HEK293 (cell line): ENCODE data around the gene ADIRF.
"Not testable (repeated sequence)": the region's sequence is repeated elsewhere in the genome, so short reads cannot be mapped to it uniquely, and the experiment has no call there.

ENCODE experiments used
- CTCF ChIA-PET: fragments of 350-600 bp; formaldehyde crosslinking; extraction: SDS; loops from one replicate; lab custom pipeline; 2021; ENCODE audit warnings: antibody characterized with exemption; lab: Yijun Ruan, JAX
- POLR2A ChIA-PET: fragments of 300-600 bp; formaldehyde crosslinking; extraction: SDS; loops from one replicate; lab custom pipeline; 2020; ENCODE audit warnings: antibody characterized with exemption, inconsistent platforms; lab: Yijun Ruan, JAX
- H3K27ac ChIP-seq: fragments of 200-500 bp; sonication (Bioruptor generic); 2 replicates; pipeline ENCODE4 v1.5.1; 2014; ENCODE audit warnings: low read depth, low read length, control low read depth, inconsistent platforms; ENCODE audit errors: extremely low read depth
- H3K36me3 ChIP-seq, 2 experiments: fragments of 200-500 bp in 1 of 2; sonication (Bioruptor generic) in 1 of 2; 1 replicate in 1 of 2; 2 replicates in 1 of 2; pipeline ENCODE4 v1.5.1; 2014 to 2017; ENCODE audit warnings: inconsistent platforms in 2 of 2, low read length in 2 of 2; ENCODE audit not compliant: control insufficient read depth in 2 of 2, insufficient read depth in 1 of 2
- H3K4me1 ChIP-seq: fragments of 200-500 bp; sonication (Bioruptor generic); 2 replicates; pipeline ENCODE4 v1.5.1; 2014; ENCODE audit warnings: mild to moderate bottlenecking, low read length, inconsistent platforms; ENCODE audit not compliant: control insufficient read depth, insufficient read depth
- H3K4me3 ChIP-seq: 2 replicates; pipeline ENCODE4 v1.5.1; 2011; ENCODE audit warnings: low read depth, mild to moderate bottlenecking, control low read depth, low read length, moderate library complexity
- H3K9me3 ChIP-seq: fragments of 200-500 bp; sonication (Bioruptor generic); 2 replicates; pipeline ENCODE4 v1.5.1; 2014; ENCODE audit warnings: low read depth, low read length, inconsistent platforms; ENCODE audit not compliant: control insufficient read depth, insufficient read depth
- CTCF ChIP-seq: fragments of 450-650 bp; formaldehyde crosslinking; IDR thresholded peaks from 2 replicates; pipeline ENCODE4 v1.5.1; 2016; ENCODE audit warnings: missing biosample characterization, missing genetic modification characterization
- FEZF1 ChIP-seq: fragments of 450-650 bp; formaldehyde crosslinking; IDR thresholded peaks from 2 replicates; pipeline ENCODE4 v1.5.1; 2016; ENCODE audit warnings: missing biosample characterization, missing genetic modification characterization
- ZNF10 ChIP-seq: fragments of 450-650 bp; formaldehyde crosslinking; IDR thresholded peaks from 2 replicates; pipeline ENCODE4 v1.5.1; 2017; ENCODE audit warnings: missing biosample characterization, missing genetic modification characterization
- ZNF132 ChIP-seq: fragments of 450-650 bp; formaldehyde crosslinking; IDR thresholded peaks from 2 replicates; pipeline ENCODE4 v1.5.1; 2017; ENCODE audit warnings: missing biosample characterization, missing genetic modification characterization, borderline replicate concordance
- ZNF148 ChIP-seq: fragments of 450-650 bp; formaldehyde crosslinking; IDR thresholded peaks from 2 replicates; pipeline ENCODE4 v1.5.0; 2017; ENCODE audit warnings: missing biosample characterization, missing genetic modification characterization, borderline replicate concordance
- ZNF155 ChIP-seq: fragments of 450-650 bp; formaldehyde crosslinking; IDR thresholded peaks from 2 replicates; pipeline ENCODE4 v1.5.1; 2016; ENCODE audit warnings: missing biosample characterization, missing genetic modification characterization
- ZNF16 ChIP-seq: fragments of 450-650 bp; formaldehyde crosslinking; IDR thresholded peaks from 2 replicates; pipeline ENCODE4 v1.5.1; 2016; ENCODE audit warnings: low read depth, missing biosample characterization, missing genetic modification characterization
- ZNF2 ChIP-seq: fragments of 450-650 bp; formaldehyde crosslinking; IDR thresholded peaks from 2 replicates; pipeline ENCODE4 v1.5.1; 2016; ENCODE audit warnings: missing biosample characterization, missing genetic modification characterization
- ZNF280D ChIP-seq: fragments of 450-650 bp; formaldehyde crosslinking; IDR thresholded peaks from 2 replicates; pipeline ENCODE4 v1.5.1; 2016; ENCODE audit warnings: missing biosample characterization, missing genetic modification characterization
- ZNF350 ChIP-seq: fragments of 450-650 bp; formaldehyde crosslinking; IDR thresholded peaks from 2 replicates; pipeline ENCODE4 v1.5.0; 2017; ENCODE audit warnings: missing biosample characterization, mild to moderate bottlenecking, missing genetic modification characterization
- ZNF558 ChIP-seq: fragments of 450-650 bp; formaldehyde crosslinking; IDR thresholded peaks from 2 replicates; pipeline ENCODE4 v1.5.1; 2016; ENCODE audit warnings: missing biosample characterization, missing genetic modification characterization
- ZNF600 ChIP-seq: fragments of 450-650 bp; formaldehyde crosslinking; IDR thresholded peaks from 2 replicates; pipeline ENCODE4 v1.5.1; 2016; ENCODE audit warnings: missing biosample characterization, missing genetic modification characterization
- ZNF626 ChIP-seq: fragments of 450-650 bp; sonication (Bioruptor Pico); formaldehyde crosslinking; IDR thresholded peaks from 2 replicates; pipeline ENCODE4 v1.5.1; 2018; ENCODE audit warnings: missing biosample characterization, missing genetic modification characterization, inconsistent platforms
- ZNF639 ChIP-seq: fragments of 450-650 bp; formaldehyde crosslinking; IDR thresholded peaks from 2 replicates; pipeline ENCODE4 v1.5.1; 2016; ENCODE audit warnings: missing biosample characterization, missing genetic modification characterization
- ZNF654 ChIP-seq: fragments of 450-650 bp; formaldehyde crosslinking; IDR thresholded peaks from 2 replicates; pipeline ENCODE4 v1.5.1; 2016; ENCODE audit warnings: low read depth, missing biosample characterization, missing genetic modification characterization
- ZNF704 ChIP-seq: fragments of 450-650 bp; formaldehyde crosslinking; IDR thresholded peaks from 2 replicates; pipeline ENCODE4 v1.5.1; 2016; ENCODE audit warnings: missing biosample characterization, missing genetic modification characterization
- ZNF776 ChIP-seq: fragments of 450-650 bp; formaldehyde crosslinking; IDR thresholded peaks from 2 replicates; pipeline ENCODE4 v1.5.0; 2017; ENCODE audit warnings: missing biosample characterization, missing genetic modification characterization, borderline replicate concordance

Gene ADIRF

GRCh38 chr10:86937502-86938154, 30.7 kb upstream of the ADIRF start (continued):
- TF ChIP-seq ZNF280D (tag by site-specific recombination) = no peak
- TF ChIP-seq CTCF = no peak

- POLR2A ChIA-PET = no interaction called here
- H3K9me3 ChIP-seq = no peaks in the 10 kb centered on the region
- no peaks in the 10 kb centered on the region for H3K36me3 ChIP-seq
- H3K4me3 ChIP-seq = no peak overlapping the region
- H3K27ac ChIP-seq = no peak overlapping the region
- TF ChIP-seq ZNF16 (tag by site-specific recombination) = no peak
- no peak for TF ChIP-seq ZNF639 (tag by site-specific recombination)
- TF ChIP-seq ZNF600 (tag by site-specific recombination) = no peak
- no peak for TF ChIP-seq ZNF2 (tag by site-specific recombination)
- no peak for TF ChIP-seq FEZF1 (tag by site-specific recombination)
- no peak for TF ChIP-seq ZNF654 (tag by site-specific recombination)
- TF ChIP-seq ZNF558 (tag by site-specific recombination) = no peak
- TF ChIP-seq ZNF704 (tag by site-specific recombination) = no peak
- no peak for TF ChIP-seq ZNF626 (tag by site-specific recombination)
- H3K4me1 ChIP-seq = no peaks in the 10 kb centered on the region
- CTCF ChIA-PET = interaction anchor here (0.6 to 3.3 kb wide), 14 partner anchors 8 to 538 kb away, joined by 3 to 23 read pairs (median 6); partner anchors contain the start of genes MMRN2 and SNCG
These were observed 30.0 kb upstream of the ADIRF start for GRCh38 chr10:86938260-86938659.

- H3K4me3 ChIP-seq, POLR2A ChIA-PET, H3K9me3 ChIP-seq, H3K27ac ChIP-seq, H3K4me1 ChIP-seq, H3K36me3 ChIP-seq: not testable (repeated sequence)
- CTCF ChIA-PET = interaction anchor here (0.6 to 3.3 kb wide), 19 partner anchors 9 to 1340 kb away, joined by 3 to 23 read pairs (median 4); partner anchors contain the start of gene SNCG
These were observed 28.2 kb upstream of the ADIRF start for GRCh38 chr10:86940076-86940475.

GRCh38 chr10:86940677-86941076, 27.6 kb upstream of the ADIRF start:
- H3K4me1 ChIP-seq = no peaks in the 10 kb centered on the region
- no peaks in the 10 kb centered on the region for H3K9me3 ChIP-seq
- POLR2A ChIA-PET = no interaction called here
- CTCF ChIA-PET = interaction anchor here (0.7 to 1.9 kb wide), 3 partner anchors 18 to 252 kb away, joined by 3 to 11 read pairs (median 4); partner anchors contain the start of gene SNCG
- no peaks in the 10 kb centered on the region for H3K36me3 ChIP-seq
- no peak overlapping the region for H3K27ac ChIP-seq
- TF ChIP-seq ZNF148 = no peak
- no peak for TF ChIP-seq ZNF600 (tag by site-specific recombination)
- TF ChIP-seq ZNF132 (tag by site-specific recombination) = no peak
- TF ChIP-seq ZNF776 (tag by site-specific recombination) = no peak
- TF ChIP-seq ZNF10 (tag by site-specific recombination) = no peak
- no peak for TF ChIP-seq ZNF350
- no peak for TF ChIP-seq ZNF155
- no peak overlapping the region for H3K4me3 ChIP-seq
